Measurements from ENCODE around the gene PNLDC1. TPM values are rescaled to one million over a fixed set of nuclear protein-coding genes. Genes with fewer than 3 reads are reported as not detected.

Gene PNLDC1
- total and polyA plus RNA-seq, 9 of the 15 experiments (the other 6 are each of a cell fraction or from before 2014, with no cell fraction given): 0.12 TPM; not detected in 8

GRCh38 chr6:159760602-159761057 lies 39.4 kb upstream of the PNLDC1 start (continued):
- no peak for TF ChIP-seq YY1 (IDR thresholded peaks at IDR 0.05; ENCODE audit: borderline replicate concordance in 1 of 3, control insufficient read depth in 1 of 3, extremely low read depth in 1 of 3, insufficient read depth in 3 of 3, insufficient read length in 1 of 3, insufficient replicate concordance in 2 of 3, low read depth in 1 of 3, low read length in 2 of 3)
- no peak for TF ChIP-seq GABPB1 (CRISPR knock-in tag; IDR thresholded peaks at IDR 0.05)
- no peak for TF ChIP-seq BRF1 (IDR thresholded peaks at IDR 0.05; ENCODE audit: borderline replicate concordance, extremely low read depth, insufficient read length)
- peak; percentile 56 for TF ChIP-seq MEIS2 (IDR thresholded peaks at IDR 0.05; ENCODE audit: partially characterized antibody)
- no peak for TF ChIP-seq FOXJ2 (tag; IDR thresholded peaks at IDR 0.05)
- no peak for TF ChIP-seq ZNF79 (CRISPR knock-in tag; IDR thresholded peaks at IDR 0.05; ENCODE audit: low read depth)
- TF ChIP-seq HMGXB4 (CRISPR knock-in tag; IDR thresholded peaks at IDR 0.05): no peak
- TF ChIP-seq TCF3 (CRISPR knock-in tag; IDR thresholded peaks at IDR 0.05): no peak
- TF ChIP-seq GMEB1 (CRISPR knock-in tag; IDR thresholded peaks at IDR 0.05): no peak
- peak; percentile 45; the same call in 1 of the 2 replicates for TF ChIP-seq PKNOX1 (IDR thresholded peaks at IDR 0.05)
- no peak for TF ChIP-seq TBP (optimal IDR thresholded peaks at IDR 0.05; ENCODE audit: low read depth, low read length)
- TF ChIP-seq ZNF644 (tag; IDR thresholded peaks at IDR 0.05; ENCODE audit: low read depth): no peak
- TF ChIP-seq FOSL1 (tag; conservative IDR thresholded peaks at IDR 0.05): no peak
- TF ChIP-seq BHLHE40 (IDR thresholded peaks at IDR 0.05; ENCODE audit: low read length): no peak
- TF ChIP-seq ZNF655 (CRISPR knock-in tag; IDR thresholded peaks at IDR 0.05): no peak
- no peak for TF ChIP-seq NR2C2 (CRISPR knock-in tag; IDR thresholded peaks at IDR 0.05)
- TF ChIP-seq NR2C2 (tag; IDR thresholded peaks at IDR 0.05): no peak
